Dedifferentiated amniotic fluid mesenchymal stem cell (primary cell): Measurements from ENCODE around the gene SH3BP5.
A peak's percentile ranks its signal among the peaks of the same experiment; 100 is the strongest.

ENCODE experiments used
- DNase-seq: peaks from one replicate; pipeline ENCODE4 v3.0.0-alpha.2; 2016; ENCODE audit errors: extremely low spot score

The SH3BP5 gene

DNA sequence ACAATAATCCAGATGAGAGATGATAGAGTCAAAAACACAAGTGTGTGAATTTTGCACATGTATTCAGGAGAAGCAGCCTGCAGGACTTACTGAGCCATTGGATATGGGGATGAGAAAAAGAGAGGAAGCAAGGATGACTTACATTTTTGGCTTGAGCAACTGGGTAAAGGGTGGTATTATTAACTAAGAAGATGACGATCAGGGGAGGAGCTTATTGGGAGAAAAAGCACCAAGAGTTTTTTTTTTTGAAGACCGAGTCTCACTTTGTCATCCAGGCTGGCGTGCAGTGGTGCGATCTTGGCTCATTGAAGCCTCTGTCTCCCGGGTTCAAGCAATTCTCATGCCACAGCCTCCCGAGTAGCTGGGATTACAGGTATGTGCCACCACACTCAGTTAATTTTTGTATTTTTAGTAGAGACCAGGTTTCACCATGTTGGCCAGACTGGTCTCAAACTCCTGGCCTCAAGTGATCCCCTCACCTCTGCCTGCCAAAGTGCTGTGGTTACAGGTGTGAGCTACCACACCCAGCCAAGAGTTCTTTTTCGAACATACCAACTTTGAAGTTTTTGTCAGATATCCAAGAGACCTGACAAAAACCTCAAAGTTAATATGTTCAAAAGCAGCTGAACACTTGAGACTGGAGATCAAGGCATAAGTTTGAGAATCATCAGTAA, 14.8 kb upstream of the SH3BP5 start:
- DNase-seq = no peak

- DNase-seq = no peak
Measured at GRCh38 chr3:15346516-15346915, 14.1 kb upstream of the SH3BP5 start.

GRCh38 chr3:15345608-15346137, 13.3 kb upstream of the SH3BP5 start:
- no peak for DNase-seq

DNA sequence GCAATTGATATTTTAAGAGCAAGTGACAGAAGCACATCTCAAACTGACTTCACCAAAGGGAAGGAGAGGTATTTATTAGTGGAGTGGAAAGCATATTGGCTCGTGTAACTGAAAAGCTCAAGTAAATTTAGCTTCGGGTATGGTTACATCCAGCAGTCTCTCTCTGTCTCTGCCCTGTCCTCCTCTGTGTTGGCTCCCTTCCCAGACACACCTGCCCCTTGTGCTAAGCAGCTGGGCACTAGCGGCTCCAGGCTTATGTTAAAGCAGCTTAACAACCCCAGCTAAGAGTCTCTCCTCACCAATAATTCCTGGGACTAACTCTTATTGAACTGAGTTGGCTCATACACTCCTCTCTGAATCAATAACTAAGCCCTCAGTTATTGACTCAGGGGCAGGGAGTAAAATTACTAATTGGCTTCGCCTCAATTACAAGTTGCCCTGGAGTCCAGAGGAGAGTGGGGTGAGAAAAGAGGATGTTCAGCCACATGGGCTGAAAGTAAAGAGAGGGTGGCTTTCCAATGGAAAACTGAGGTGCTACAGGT, 12.8 kb upstream of the SH3BP5 start:
- DNase-seq = no peak

- no peak for DNase-seq
Measured at GRCh38 chr3:15342945-15343344, 10.6 kb upstream of the SH3BP5 start.

- no peak for DNase-seq
Measured at GRCh38 chr3:15342246-15342645, 9.9 kb upstream of the SH3BP5 start.

DNA sequence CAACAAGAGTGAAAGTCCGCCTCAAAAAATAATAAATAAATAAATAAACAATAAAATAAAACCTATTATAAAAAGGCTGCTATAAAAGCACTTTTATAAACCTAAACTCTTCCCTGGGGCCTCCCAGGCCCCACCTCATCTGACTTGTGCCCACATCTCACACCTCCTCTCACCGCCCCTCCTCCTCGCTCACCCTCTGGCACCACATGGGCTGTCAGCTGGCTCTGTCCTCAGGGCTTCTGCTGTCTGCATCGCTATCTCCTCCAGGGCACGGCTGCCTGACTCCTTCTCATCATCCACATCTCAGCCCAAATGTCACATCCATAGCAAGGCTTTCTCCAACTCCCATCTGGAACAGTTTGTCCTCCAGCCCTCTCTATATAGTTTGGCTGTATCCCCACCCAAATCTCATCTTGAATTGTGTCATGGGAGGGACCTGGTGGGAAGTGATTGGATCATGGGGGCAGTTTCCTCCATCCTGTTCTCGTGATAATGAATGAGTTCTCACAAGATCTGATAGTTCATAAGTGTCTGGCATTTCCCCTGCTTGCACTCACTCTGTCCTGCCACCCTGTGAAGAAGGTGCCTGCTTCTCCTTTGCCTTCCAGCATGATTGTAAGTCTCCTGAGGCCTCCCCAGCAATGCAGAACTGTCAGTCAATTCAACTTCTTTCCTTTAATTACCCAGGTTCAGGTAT, 8.8 kb upstream of the SH3BP5 start:
- DNase-seq = no peak

DNA sequence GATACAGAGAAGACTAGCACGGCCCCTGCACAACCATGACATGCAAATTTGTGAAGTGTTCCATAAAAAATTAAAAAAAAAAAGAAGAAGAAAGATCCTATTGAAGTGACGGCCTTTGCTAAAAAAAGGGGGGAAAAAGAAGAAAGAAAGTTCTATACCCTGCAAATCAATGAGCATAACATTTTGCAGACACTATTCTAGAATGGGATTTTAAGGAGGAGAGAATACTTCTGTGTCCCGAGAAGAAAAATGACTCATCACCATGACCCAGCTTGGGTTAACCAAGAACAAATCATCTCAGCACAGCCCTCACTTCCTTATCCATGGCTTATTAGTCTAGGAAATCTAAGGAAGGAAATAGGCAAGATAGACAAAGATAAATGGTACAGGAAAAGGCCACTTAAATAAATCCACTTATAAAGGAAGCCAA, 7.4 kb upstream of the SH3BP5 start:
- DNase-seq = peak; percentile 32

- DNase-seq = no peak
Measured at GRCh38 chr3:15339001-15339400, 6.6 kb upstream of the SH3BP5 start.

DNA sequence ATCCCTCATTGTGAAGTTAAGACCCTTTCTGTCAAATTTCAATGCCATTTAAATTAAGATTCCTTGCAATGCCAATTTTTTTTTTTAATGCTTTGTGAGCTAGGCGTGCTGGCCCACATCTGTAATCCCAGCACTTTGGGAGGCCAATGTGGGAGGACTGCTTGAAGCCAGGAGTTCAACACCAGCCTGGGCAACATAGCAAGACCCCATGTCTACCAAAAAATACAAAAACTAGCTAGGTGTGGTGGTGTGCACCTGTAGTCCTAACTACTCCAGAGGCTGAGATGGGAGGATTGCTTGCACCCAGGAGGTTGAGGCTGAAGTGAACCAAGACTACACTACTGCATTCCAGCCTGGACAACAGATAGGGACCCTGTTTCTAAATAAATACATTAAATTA, 5.6 kb upstream of the SH3BP5 start:
- DNase-seq = no peak

DNA sequence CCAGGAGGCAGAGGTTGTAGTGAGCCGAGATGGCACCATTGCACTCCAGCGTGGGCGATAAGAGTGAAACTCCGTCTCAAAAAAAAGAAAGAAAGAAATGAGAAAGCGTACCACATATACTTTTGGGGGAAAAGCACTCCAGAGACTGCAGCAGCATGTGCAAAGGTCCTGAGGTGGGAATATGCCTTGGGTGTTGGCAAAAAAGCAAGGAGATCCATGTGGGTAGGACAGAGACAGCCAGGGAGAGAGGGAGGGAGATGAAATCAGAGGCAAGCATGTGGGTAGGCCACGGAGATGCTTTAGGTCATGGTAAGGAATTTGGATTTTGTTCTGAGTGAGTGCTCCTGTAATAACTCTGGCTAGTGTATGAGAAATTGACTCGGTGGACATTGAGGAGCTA, 3.7 kb upstream of the SH3BP5 start:
- DNase-seq = no peak

GRCh38 chr3:15333956-15334263, 1.5 kb upstream of the SH3BP5 start:
- no peak for DNase-seq

DNA sequence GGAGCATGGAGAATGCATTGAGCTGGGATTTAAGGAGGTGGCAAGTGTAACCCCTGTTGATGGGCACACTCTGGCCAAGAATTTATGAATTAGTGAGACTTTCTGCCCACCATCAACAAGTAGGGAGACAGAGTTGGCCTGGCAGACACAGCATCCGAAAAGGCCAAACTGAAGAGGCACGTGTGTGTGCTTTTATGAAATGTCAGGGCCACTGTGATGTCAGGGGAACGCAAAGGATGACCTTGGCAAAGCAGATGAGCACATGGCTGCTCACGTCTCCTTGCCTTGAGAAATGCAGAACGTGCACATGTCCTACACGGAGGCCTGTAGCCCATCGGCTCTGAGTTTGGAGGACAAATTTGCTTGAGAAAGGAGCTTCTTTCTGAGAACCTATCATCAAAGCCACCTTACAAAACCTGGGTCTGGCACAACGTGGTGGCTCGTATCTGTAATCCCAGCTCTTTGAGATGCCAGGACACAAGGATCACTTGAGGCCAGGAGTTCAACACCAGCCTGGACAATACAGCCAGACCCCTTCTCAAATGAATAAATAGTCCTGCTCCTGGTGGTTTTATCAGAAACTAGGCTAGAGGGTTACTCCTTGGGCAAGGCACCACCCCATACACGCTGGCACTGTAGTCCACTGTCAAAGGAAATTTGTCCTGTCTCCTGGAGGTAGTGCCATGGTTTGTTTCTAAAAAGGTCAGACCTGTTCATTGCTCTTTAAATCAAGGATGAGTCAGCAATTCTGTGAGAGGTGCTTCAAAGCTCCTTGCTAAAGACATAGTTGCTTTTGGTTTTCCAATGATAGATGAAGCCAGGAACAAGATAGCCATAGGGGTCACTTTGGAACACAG, 941 bp upstream of the SH3BP5 start:
- no peak for DNase-seq

- DNase-seq = no peak
Measured at GRCh38 chr3:15331606-15332404, 581 bp downstream of the SH3BP5 start.

DNA sequence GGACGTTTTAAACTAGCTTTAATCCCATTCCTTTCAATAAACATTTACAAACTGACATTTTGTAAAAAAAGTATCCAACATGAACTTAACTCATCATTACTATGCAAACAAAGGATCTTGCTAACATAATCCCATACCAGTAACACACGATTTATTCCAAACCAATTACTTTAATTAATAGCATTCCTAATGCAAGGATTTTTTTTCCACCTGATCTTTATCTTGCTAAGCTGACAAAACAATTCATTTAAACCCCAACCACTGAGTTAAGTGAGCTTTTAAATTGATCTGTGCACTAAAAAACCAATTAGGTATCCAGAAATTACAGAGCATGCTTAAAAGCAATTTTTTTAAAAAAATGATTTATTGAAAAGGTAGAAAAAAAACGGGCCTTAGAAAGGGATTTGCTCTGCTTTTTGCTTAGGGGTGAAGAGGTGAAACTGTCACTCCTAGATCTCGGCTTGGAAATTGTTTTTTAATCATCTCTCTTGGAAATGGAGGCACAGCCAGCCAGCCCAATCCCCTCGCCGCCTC, 1.2 kb downstream of the SH3BP5 start:
- DNase-seq = no peak

GRCh38 chr3:15330031-15330596, 2.3 kb downstream of the SH3BP5 start:
- peak; percentile 73 for DNase-seq

- DNase-seq = no peak
Measured at GRCh38 chr3:15329046-15330005, 3.1 kb downstream of the SH3BP5 start.

DNA sequence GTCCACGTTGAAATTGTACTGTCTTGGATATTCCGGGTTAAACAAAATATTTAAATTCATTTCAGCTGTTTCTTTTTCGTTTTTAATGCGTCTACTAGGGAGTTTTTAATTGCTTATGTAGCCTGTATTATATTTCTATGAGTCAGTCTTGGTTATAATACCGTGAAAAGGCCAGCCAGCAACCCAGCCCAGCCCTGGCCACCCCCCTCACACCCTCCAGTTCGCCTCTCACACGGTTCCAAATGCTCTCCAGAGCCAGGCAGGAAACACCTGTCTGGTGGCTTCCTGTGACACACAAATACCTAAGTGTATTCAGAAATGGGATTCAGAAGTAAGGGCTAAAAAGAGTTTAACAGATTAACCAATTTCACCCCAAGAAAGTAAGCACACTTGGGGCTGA, 4.4 kb downstream of the SH3BP5 start:
- peak; percentile 53 for DNase-seq

DNA sequence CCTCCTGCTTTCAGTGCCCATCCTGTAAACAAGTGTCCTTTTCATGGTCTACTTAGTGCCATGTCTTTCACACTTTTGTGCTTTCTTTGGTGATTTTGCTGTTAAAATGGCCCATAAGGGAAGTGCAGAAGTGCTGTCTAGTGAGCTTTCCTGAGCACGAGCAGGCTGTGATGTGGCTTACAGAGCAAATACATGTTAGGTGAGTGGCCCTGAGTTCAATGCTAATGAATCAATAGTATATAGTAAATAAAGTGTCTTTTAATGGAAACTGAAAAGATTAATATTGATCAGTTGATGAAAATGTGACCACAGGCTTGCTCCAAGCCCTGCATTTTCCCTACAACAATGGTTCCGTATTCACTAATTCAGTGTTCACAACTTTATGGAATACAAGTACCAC, 5.7 kb downstream of the SH3BP5 start:
- DNase-seq = no peak

DNA sequence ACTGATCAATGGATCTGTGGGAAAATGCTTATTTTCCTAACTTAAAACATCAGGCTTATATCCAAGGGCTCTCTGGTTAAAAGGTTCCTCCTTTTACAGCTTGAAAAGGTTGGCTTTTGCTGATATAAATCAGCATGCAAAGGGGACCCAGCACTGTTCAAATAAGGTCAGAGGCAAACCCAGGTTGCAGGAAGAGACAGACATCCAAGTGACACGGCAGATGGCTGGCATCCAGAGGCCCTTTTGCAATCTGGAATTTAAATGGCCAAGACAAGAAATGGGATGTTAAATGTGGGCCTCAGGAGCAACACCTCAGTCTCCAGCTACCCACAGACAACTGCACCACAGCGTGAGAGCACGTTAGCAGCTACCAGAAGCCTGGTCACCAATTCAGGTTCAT, 6.3 kb downstream of the SH3BP5 start:
- no peak for DNase-seq
